Measurements from ENCODE around the gene MED15. TPM values are rescaled to one million over a fixed set of nuclear protein-coding genes. Genes with fewer than 3 reads are reported as not detected.

MED15 gene
- total and polyA plus RNA-seq, 2 experiments from 2014 or later: 29.2 to 43.5 TPM

DNA sequence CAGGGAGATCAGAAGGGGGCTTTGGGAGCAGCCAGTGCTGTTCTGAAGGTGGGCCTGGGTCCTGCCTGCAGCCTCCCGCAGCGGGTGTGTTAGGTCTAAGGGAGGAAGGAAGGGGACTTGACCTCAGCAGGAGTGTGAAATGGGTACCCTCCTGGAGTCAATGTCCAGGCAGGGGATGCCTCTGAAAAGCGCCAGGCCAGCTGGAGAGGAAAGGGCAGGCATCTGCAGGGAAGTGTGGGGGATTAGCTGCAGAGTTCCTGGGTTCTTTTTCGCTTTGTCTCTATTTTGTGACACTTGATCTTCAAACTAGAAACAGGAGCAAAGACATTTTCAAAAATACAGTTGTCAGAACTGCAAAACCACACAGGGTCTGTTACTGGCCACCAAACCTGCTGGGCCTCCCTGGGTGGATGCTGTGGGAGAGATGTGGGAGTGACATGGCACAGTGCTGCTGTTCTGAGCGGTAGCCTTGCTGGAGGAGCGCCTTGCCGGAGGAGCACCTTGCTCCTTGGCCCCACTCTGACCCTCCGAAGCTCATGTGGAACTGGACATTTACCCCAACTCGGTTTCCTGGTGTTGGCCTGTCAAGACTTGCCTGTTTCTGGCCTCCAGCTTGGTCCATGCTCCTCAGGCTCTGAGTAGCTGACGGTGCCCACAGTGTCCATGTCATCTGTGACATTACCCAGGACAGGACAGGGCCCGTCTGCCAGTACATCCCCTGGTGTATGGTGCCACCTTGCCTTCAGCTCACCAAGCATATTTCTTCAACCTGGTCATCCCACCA is 25.9 kb downstream of the MED15 start:
- no peaks in the 10 kb centered on the region for H3K27me3 ChIP-seq (ENCODE audit: insufficient read depth)
- H3K36me3 ChIP-seq (ENCODE audit: insufficient read depth): no peaks in the 10 kb centered on the region; the same call in 1 of the 2 replicates
- peaks cover 4% of the 10 kb centered on the region for H3K27me3 Mint-ChIP-seq (ENCODE audit: insufficient read depth, low read depth, poor library complexity)
- no peaks in the 10 kb centered on the region for H3F3A ChIP-seq (replicated peaks; ENCODE audit: low read depth)
- H3K4me2 ChIP-seq: no peak overlapping the region
- no peak overlapping the region for H2AFZ ChIP-seq
- H3K79me2 ChIP-seq (replicated peaks; ENCODE audit: insufficient read depth): peaks cover 66% of the 10 kb centered on the region
- H3K36me3 Mint-ChIP-seq (ENCODE audit: low read depth): peaks cover 23% of the 10 kb centered on the region
- H4K20me1 ChIP-seq (replicated peaks; ENCODE audit: insufficient read depth): peaks cover 11% of the 10 kb centered on the region
- no peak for ATAC-seq
- peak overlapping the region; percentile 42 for H3K27ac Mint-ChIP-seq
- H3K9me3 Mint-ChIP-seq: peaks cover under 1% of the 10 kb centered on the region; the same call in 2 of the 3 replicates
- no peak for TF ChIP-seq JUNB (IDR thresholded peaks at IDR 0.05; ENCODE audit: unreplicated experiment)
- no peak for TF ChIP-seq CTCF (conservative IDR thresholded peaks at IDR 0.05; ENCODE audit: low read depth in 2 of 2)
- no peak for TF ChIP-seq STAT1 (IDR thresholded peaks at IDR 0.05; ENCODE audit: unreplicated experiment)
- no peak for TF ChIP-seq EZH2phosphoT487 (IDR thresholded peaks at IDR 0.05; ENCODE audit: unreplicated experiment)
- TF ChIP-seq CREB1 (CRISPR knock-in tag; IDR thresholded peaks at IDR 0.05; ENCODE audit: low read depth): no peak
- no peak for TF ChIP-seq NANOG (IDR thresholded peaks at IDR 0.05; ENCODE audit: borderline replicate concordance)
- TF ChIP-seq, protein P1, sequence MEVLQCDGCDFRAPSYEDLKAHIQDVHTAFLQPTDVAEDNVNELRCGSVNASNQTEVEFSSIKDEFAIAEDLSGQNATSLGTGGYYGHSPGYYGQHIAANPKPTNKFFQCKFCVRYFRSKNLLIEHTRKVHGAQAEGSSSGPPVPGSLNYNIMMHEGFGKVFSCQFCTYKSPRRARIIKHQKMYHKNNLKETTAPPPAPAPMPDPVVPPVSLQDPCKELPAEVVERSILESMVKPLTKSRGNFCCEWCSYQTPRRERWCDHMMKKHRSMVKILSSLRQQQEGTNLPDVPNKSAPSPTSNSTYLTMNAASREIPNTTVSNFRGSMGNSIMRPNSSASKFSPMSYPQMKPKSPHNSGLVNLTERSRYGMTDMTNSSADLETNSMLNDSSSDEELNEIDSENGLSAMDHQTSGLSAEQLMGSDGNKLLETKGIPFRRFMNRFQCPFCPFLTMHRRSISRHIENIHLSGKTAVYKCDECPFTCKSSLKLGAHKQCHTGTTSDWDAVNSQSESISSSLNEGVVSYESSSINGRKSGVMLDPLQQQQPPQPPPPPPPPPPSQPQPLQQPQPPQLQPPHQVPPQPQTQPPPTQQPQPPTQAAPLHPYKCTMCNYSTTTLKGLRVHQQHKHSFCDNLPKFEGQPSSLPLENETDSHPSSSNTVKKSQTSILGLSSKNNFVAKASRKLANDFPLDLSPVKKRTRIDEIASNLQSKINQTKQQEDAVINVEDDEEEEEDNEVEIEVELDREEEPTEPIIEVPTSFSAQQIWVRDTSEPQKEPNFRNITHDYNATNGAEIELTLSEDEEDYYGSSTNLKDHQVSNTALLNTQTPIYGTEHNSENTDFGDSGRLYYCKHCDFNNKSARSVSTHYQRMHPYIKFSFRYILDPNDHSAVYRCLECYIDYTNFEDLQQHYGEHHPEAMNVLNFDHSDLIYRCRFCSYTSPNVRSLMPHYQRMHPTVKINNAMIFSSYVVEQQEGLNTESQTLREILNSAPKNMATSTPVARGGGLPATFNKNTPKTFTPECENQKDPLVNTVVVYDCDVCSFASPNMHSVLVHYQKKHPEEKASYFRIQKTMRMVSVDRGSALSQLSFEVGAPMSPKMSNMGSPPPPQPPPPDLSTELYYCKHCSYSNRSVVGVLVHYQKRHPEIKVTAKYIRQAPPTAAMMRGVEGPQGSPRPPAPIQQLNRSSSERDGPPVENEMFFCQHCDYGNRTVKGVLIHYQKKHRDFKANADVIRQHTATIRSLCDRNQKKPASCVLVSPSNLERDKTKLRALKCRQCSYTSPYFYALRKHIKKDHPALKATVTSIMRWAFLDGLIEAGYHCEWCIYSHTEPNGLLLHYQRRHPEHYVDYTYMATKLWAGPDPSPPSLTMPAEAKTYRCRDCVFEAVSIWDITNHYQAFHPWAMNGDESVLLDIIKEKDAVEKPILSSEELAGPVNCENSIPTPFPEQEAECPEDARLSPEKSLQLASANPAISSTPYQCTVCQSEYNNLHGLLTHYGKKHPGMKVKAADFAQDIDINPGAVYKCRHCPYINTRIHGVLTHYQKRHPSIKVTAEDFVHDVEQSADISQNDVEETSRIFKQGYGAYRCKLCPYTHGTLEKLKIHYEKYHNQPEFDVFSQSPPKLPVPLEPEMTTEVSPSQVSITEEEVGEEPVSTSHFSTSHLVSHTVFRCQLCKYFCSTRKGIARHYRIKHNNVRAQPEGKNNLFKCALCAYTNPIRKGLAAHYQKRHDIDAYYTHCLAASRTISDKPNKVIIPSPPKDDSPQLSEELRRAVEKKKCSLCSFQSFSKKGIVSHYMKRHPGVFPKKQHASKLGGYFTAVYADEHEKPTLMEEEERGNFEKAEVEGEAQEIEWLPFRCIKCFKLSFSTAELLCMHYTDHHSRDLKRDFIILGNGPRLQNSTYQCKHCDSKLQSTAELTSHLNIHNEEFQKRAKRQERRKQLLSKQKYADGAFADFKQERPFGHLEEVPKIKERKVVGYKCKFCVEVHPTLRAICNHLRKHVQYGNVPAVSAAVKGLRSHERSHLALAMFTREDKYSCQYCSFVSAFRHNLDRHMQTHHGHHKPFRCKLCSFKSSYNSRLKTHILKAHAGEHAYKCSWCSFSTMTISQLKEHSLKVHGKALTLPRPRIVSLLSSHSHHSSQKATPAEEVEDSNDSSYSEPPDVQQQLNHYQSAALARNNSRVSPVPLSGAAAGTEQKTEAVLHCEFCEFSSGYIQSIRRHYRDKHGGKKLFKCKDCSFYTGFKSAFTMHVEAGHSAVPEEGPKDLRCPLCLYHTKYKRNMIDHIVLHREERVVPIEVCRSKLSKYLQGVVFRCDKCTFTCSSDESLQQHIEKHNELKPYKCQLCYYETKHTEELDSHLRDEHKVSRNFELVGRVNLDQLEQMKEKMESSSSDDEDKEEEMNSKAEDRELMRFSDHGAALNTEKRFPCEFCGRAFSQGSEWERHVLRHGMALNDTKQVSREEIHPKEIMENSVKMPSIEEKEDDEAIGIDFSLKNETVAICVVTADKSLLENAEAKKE (CRISPR knock-in tag; IDR thresholded peaks at IDR 0.05): no peak
- TF ChIP-seq, protein P2, sequence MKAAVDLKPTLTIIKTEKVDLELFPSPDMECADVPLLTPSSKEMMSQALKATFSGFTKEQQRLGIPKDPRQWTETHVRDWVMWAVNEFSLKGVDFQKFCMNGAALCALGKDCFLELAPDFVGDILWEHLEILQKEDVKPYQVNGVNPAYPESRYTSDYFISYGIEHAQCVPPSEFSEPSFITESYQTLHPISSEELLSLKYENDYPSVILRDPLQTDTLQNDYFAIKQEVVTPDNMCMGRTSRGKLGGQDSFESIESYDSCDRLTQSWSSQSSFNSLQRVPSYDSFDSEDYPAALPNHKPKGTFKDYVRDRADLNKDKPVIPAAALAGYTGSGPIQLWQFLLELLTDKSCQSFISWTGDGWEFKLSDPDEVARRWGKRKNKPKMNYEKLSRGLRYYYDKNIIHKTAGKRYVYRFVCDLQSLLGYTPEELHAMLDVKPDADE (IDR thresholded peaks at IDR 0.05): no peak
- TF ChIP-seq ZNF114 (CRISPR knock-in tag; IDR thresholded peaks at IDR 0.05): no peak
- H3K4me1 Mint-ChIP-seq: peaks cover 30% of the 10 kb centered on the region
- H3K4me3 Mint-ChIP-seq: no peak overlapping the region
- H3K4me3 ChIP-seq: no peak overlapping the region
- DNase-seq (ENCODE audit: low spot score): no peak
- H3K27ac ChIP-seq (ENCODE audit: low read depth): no peak overlapping the region
- H3K4me1 ChIP-seq (ENCODE audit: insufficient read depth): peaks cover 13% of the 10 kb centered on the region
- H3K9me2 ChIP-seq (ENCODE audit: insufficient read depth): no peaks in the 10 kb centered on the region
